B cell (primary cell): ENCODE measurements around the gene TMEM129. TPM values are rescaled to one million over a fixed set of nuclear protein-coding genes. Genes with fewer than 3 reads are reported as not detected.

Experiments
- ATAC-seq: fragments of 200-7000 bp; cut with Tn5 transposase; one replicate; pipeline ENCODE4 v1.10.0; 2021; ENCODE audit warnings: low read depth, mild to moderate bottlenecking, moderate number of reproducible peaks, moderate library complexity
- CTCF ChIA-PET: fragments of 350-600 bp; sonication (Branson Sonifier 250); formaldehyde crosslinking; loops from one replicate; lab custom pipeline; 2021; ENCODE audit warnings: antibody characterized with exemption, inconsistent platforms; lab: Charles Lee
- POLR2A ChIA-PET: fragments of 350-600 bp; sonication (Branson Sonifier 250); formaldehyde crosslinking; loops from one replicate; lab custom pipeline; 2021; ENCODE audit warnings: antibody characterized with exemption; lab: Charles Lee
- DNase-seq: peaks from one replicate; pipeline ENCODE4 v3.0.0; 2013
- H2AFZ ChIP-seq: 2 replicates; pipeline ENCODE4 v1.6.1; 2012; ENCODE audit warnings: mild to moderate bottlenecking, low read depth, low read length; ENCODE audit not compliant: insufficient read depth, poor library complexity, severe bottlenecking
- H3K27ac ChIP-seq, 2 donors: 1 replicate in 1 of 2; 2 replicates in 1 of 2; pipeline ENCODE4 v1.5.1; 2012 to 2013; ENCODE audit warnings: low read length in 2 of 2, mild to moderate bottlenecking in 2 of 2, moderate library complexity in 1 of 2
- H3K27me3 ChIP-seq, 4 experiments: fragments of 200-600 bp in 1 of 4; sonication (generic) in 1 of 4; replicated peaks in 1 of 4; 1 replicate in 2 of 4; 2 replicates in 2 of 4; pipeline versions ENCODE4 v1.6.1 to v1.7.0; 2013 to 2016; ENCODE audit warnings: low read length in 3 of 4, mild to moderate bottlenecking in 2 of 4, mixed read lengths in 1 of 4, moderate library complexity in 1 of 4; ENCODE audit not compliant: insufficient read depth in 4 of 4, control insufficient read depth in 3 of 4; ENCODE audit errors: control extremely low read depth in 1 of 4
- H3K36me3 ChIP-seq, 2 experiments: replicated peaks in 1 of 2; 1 replicate in 1 of 2; 2 replicates in 1 of 2; pipeline versions ENCODE4 v1.6.1 to v1.7.1; 2013; ENCODE audit warnings: low read length in 1 of 2; ENCODE audit not compliant: insufficient read depth in 2 of 2, control insufficient read depth in 1 of 2; ENCODE audit errors: control extremely low read depth in 1 of 2, extremely low read depth in 1 of 2
- H3K4me1 ChIP-seq, 2 donors: fragments of 200-600 bp in 1 of 2; sonication (generic) in 1 of 2; 1 replicate in 1 of 2; 2 replicates in 1 of 2; pipeline versions ENCODE4 v1.5.1 to v1.6.1; 2013 to 2017; ENCODE audit warnings: low read length in 2 of 2; ENCODE audit not compliant: control insufficient read depth in 2 of 2, insufficient read depth in 2 of 2
- H3K4me2 ChIP-seq: replicated peaks from 2 replicates; pipeline ENCODE3; 2012; ENCODE audit warnings: mild to moderate bottlenecking, low read depth, low read length; ENCODE audit not compliant: poor library complexity, severe bottlenecking
- H3K4me3 ChIP-seq, 5 experiments: fragments of 200-600 bp in 1 of 5; sonication (generic) in 1 of 5; 1 replicate in 3 of 5; 2 replicates in 2 of 5; pipeline versions ENCODE4 v1.5.1 to v1.7.0; 2011 to 2016; ENCODE audit warnings: low read length in 4 of 5, mild to moderate bottlenecking in 4 of 5, low read depth in 2 of 5, control low read depth in 1 of 5, moderate library complexity in 1 of 5; ENCODE audit not compliant: insufficient read depth in 1 of 5; ENCODE audit errors: control extremely low read depth in 1 of 5, extremely low read depth in 1 of 5
- H3K79me2 ChIP-seq: fragments of 200-600 bp; sonication (generic); one replicate; pipeline ENCODE4 v1.6.0; 2016; ENCODE audit warnings: low read length; ENCODE audit not compliant: control insufficient read depth, insufficient read depth
- H3K9ac ChIP-seq: fragments of 200-600 bp; sonication (generic); 2 replicates; pipeline ENCODE4 v1.6.1; 2017; ENCODE audit warnings: mild to moderate bottlenecking, low read length, moderate library complexity
- H3K9me3 ChIP-seq, 3 donors: one replicate each; pipeline versions ENCODE4 v1.6.1 to v1.7.1; 2013; ENCODE audit warnings: low read length in 2 of 3; ENCODE audit not compliant: control insufficient read depth in 2 of 3, insufficient read depth in 1 of 3; ENCODE audit errors: control extremely low read depth in 1 of 3
- H4K20me1 ChIP-seq: 2 replicates; pipeline ENCODE4 v1.6.0; 2012; ENCODE audit warnings: mild to moderate bottlenecking, low read length; ENCODE audit not compliant: insufficient read depth, control insufficient read depth, poor library complexity, severe bottlenecking
- H3K27ac Mint-ChIP-seq: one replicate; pipeline ENCODE4 v1.8.0; 2021; ENCODE audit warnings: mixed read lengths
- H3K27me3 Mint-ChIP-seq: one replicate; pipeline ENCODE4 v1.8.0; 2021; ENCODE audit warnings: mixed read lengths
- H3K4me1 Mint-ChIP-seq: one replicate; pipeline ENCODE4 v1.8.0; 2021; ENCODE audit warnings: mixed read lengths
- H3K4me3 Mint-ChIP-seq: one replicate; pipeline ENCODE4 v1.8.0; 2021; ENCODE audit warnings: mixed read lengths
- H3K9me3 Mint-ChIP-seq: one replicate; pipeline ENCODE4 v1.8.0; 2022; ENCODE audit warnings: mixed read lengths; ENCODE audit not compliant: insufficient read depth
- EZH2 ChIP-seq: IDR thresholded peaks from 2 replicates; pipeline ENCODE4 v1.6.1; 2012; ENCODE audit warnings: borderline replicate concordance, low read depth, mild to moderate bottlenecking, moderate library complexity, low read length; ENCODE audit not compliant: insufficient read depth, poor library complexity, severe bottlenecking
- WGBS: methylation state at CpG from one replicate; pipeline ENCODE4 v1.1.5; 2013; ENCODE audit warnings: missing lambda C conversion rate; ENCODE audit not compliant: insufficient coverage; 5-methylcytosine and 5-hydroxymethylcytosine counted together
- intact Hi-C: fragments of 100-400 bp; cut with micrococcal nuclease; formaldehyde crosslinking; loops from one replicate; pipeline ENCODE4 v1.10.0; 2022
- polyA plus RNA-seq: library from polyadenylated mRNA; depleted of rRNA; stranded (reverse); fragments of >200 nt; gene quantifications from 2 replicates; pipeline ENCODE4 v1.2.3, GENCODE V29; 2012
- total RNA-seq, 2 donors: library from RNA; stranded (reverse); fragments of 120-200 nt in 1 of 2; gene quantifications; 1 replicate in 1 of 2; 2 replicates in 1 of 2; pipeline versions ENCODE4 v1.2.3 to v1.2.4, GENCODE V29; 2013 to 2022
- TF ChIP-seq, protein P1 (sequence below): fragments of 200-600 bp; IDR thresholded peaks from one replicate; pipeline ENCODE4 v1.8.0; 2022; ENCODE audit warnings: antibody characterized with exemption, mild to moderate bottlenecking

TMEM129 gene
- total and polyA plus RNA-seq, 2 donors (not counting 1 experiment from before 2014, with no cell fraction given): 41.0 to 76.5 TPM

DNA sequence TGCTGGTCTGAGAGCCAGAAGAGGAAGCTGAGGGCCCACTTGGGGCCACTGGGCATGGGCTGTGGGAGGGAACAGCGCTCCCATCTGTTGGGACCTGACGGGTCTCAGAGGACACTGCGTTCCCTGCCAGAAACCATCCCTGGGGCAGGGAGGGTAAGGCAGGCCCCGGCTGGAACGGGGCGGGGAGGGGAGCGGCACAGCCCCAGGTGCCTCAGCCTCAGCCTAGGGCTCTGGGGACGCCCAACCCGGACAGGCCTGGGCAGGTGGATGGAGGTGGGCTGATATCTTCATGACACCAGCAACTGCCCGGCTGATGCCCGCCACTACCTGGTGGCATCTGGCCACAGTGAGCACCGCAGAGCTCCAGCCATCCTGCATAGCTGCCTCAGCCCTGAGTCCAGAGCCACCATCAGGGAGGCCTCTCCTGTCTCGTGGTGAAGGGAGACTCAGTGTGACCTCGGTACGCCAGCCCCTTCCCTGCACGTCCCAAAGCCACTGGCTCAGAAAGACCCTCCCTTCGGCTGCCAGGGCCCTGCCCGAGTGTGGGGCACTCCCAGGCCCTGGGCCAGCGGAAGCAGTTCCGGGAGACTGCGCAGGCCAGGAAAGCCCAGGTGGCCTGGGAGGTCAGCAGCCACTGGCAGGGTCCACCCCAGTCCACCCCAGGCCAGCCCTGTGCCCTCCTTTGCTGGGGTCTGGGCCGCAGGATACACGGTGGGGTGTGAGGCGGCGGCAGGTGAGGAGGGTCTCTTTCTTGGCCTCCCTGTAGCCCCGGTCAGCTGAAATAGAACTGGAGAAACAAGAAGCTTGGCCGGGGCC is 37.4 kb upstream of the TMEM129 start:
- DNase-seq (no peak), ATAC-seq (no peak)
- ChIA-PET POLR2A (no interaction called here), CTCF (interaction anchor here (1.4 kb wide), 1 partner anchor 10 kb away, joined by 5 read pairs; no protein-coding TSS in a partner anchor)
- no peak overlapping the region for H3K27ac Mint-ChIP-seq
- peaks cover 2% of the 10 kb centered on the region for H3K4me1 Mint-ChIP-seq
- Histone ChIP-seq H3K9me3 (no peaks in the 10 kb centered on the region), H3K79me2 (no peaks in the 10 kb centered on the region), H3K27ac (no peak overlapping the region), H4K20me1 (no peaks in the 10 kb centered on the region), H3K4me3 (no peak overlapping the region), H3K9ac (no peak overlapping the region), H3K4me2 (no peak overlapping the region), H3K36me3 (no peaks in the 10 kb centered on the region), H3K4me1 (peaks cover 0 to 3% of the 10 kb centered on the region in 2 donors), H3K27me3 (peaks cover 0 to 13% (median 0%) of the 10 kb centered on the region in 4 experiments), H2AFZ (no peak overlapping the region)
- no peak overlapping the region for H3K4me3 Mint-ChIP-seq
- intact Hi-C loops: no loop called here
- no peaks in the 10 kb centered on the region for H3K9me3 Mint-ChIP-seq
- TF ChIP-seq EZH2: no peak
- TF ChIP-seq, protein P1, sequence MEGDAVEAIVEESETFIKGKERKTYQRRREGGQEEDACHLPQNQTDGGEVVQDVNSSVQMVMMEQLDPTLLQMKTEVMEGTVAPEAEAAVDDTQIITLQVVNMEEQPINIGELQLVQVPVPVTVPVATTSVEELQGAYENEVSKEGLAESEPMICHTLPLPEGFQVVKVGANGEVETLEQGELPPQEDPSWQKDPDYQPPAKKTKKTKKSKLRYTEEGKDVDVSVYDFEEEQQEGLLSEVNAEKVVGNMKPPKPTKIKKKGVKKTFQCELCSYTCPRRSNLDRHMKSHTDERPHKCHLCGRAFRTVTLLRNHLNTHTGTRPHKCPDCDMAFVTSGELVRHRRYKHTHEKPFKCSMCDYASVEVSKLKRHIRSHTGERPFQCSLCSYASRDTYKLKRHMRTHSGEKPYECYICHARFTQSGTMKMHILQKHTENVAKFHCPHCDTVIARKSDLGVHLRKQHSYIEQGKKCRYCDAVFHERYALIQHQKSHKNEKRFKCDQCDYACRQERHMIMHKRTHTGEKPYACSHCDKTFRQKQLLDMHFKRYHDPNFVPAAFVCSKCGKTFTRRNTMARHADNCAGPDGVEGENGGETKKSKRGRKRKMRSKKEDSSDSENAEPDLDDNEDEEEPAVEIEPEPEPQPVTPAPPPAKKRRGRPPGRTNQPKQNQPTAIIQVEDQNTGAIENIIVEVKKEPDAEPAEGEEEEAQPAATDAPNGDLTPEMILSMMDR: no peak
- H3K27me3 Mint-ChIP-seq: peaks cover 3% of the 10 kb centered on the region
- WGBS: 80% methylated on average over 24 of the region's 27 CpGs

DNA sequence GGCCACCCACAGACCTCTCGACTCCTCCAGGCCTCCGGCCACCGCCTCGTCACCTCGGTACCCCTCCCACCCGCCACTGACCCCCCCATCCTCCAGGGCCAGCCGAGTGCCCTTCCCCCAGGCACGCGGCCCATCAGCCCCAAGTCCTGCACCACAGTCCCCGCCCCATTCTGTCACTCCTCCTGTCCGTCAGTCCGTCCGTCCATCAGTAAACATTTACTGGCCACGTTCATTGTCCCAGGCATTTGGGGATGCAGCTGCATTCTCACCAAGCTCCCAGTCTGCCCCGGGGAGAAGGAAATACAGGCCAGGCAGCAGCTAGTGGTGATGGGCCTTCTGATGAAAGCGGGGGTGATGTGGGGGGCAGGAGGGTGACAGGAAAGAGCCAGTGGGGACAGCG is 36.7 kb upstream of the TMEM129 start:
- H3K4me2 ChIP-seq: no peak overlapping the region

More for the DNA sequence above, 36.7 kb upstream of the TMEM129 start:
- Histone ChIP-seq H3K4me3 (no peak overlapping the region), H2AFZ (no peak overlapping the region), H3K27ac (no peak overlapping the region), H3K9me3 (no peaks in the 10 kb centered on the region), H3K4me1 (peaks cover 4 to 8% of the 10 kb centered on the region in 2 donors), H3K79me2 (no peaks in the 10 kb centered on the region), H3K9ac (no peak overlapping the region), H4K20me1 (no peaks in the 10 kb centered on the region), H3K27me3 (peaks cover 0 to 12% (median 0%) of the 10 kb centered on the region in 4 experiments), H3K36me3 (no peaks in the 10 kb centered on the region)
- ChIA-PET POLR2A (no interaction called here), CTCF (no interaction called here)
- H3K4me1 Mint-ChIP-seq: peaks cover 4% of the 10 kb centered on the region
- TF ChIP-seq, protein P1: no peak
- no peak for TF ChIP-seq EZH2
- H3K9me3 Mint-ChIP-seq: no peaks in the 10 kb centered on the region
- intact Hi-C loops: no loop called here
- DNase-seq (no peak), ATAC-seq (no peak)
- peaks cover 3% of the 10 kb centered on the region for H3K27me3 Mint-ChIP-seq
- H3K27ac Mint-ChIP-seq: no peak overlapping the region
- WGBS: 81% methylated on average over 14 of the region's 17 CpGs
- H3K4me3 Mint-ChIP-seq: no peak overlapping the region
